ENCODE measurements around the gene HSP90B1.

HSP90B1 gene

GRCh38 chr12:103930034-103930786 is at the start of gene HSP90B1:
Gene HSP90B1 (plus strand): TSS chr12:103930410. CDS start chr12:103930516, 106 bp downstream.
- peak; percentile 100 for DNase-seq (ENCODE audit: low read depth)

GRCh38 chr12:103881261-103881660 is 48.9 kb upstream of the HSP90B1 start:
- no peak for DNase-seq (ENCODE audit: low read depth)

- peak; percentile 36 for DNase-seq (ENCODE audit: low read depth)
Observed at GRCh38 chr12:103882861-103883596, 47.2 kb upstream of the HSP90B1 start.

GRCh38 chr12:103883908-103884307 is 46.3 kb upstream of the HSP90B1 start:
- DNase-seq (ENCODE audit: low read depth) = no peak

GRCh38 chr12:103884316-103884715 is 45.9 kb upstream of the HSP90B1 start:
- peak; percentile 52 for DNase-seq (ENCODE audit: low read depth)

GRCh38 chr12:103886195-103886797 is 43.9 kb upstream of the HSP90B1 start:
- DNase-seq (ENCODE audit: low read depth) = no peak

GRCh38 chr12:103887738-103888137 is 42.5 kb upstream of the HSP90B1 start:
- no peak for DNase-seq (ENCODE audit: low read depth)

- no peak for DNase-seq (ENCODE audit: low read depth)
Observed at GRCh38 chr12:103897316-103897715, 32.9 kb upstream of the HSP90B1 start.

GRCh38 chr12:103901518-103902173 is 28.6 kb upstream of the HSP90B1 start:
- DNase-seq (ENCODE audit: low read depth) = no peak

- DNase-seq (ENCODE audit: low read depth) = no peak
Observed at GRCh38 chr12:103903993-103904392, 26.2 kb upstream of the HSP90B1 start.

GRCh38 chr12:103905730-103906349 is 24.4 kb upstream of the HSP90B1 start:
- DNase-seq (ENCODE audit: low read depth) = no peak

GRCh38 chr12:103908246-103908541 is 22.0 kb upstream of the HSP90B1 start:
- DNase-seq (ENCODE audit: low read depth) = no peak

- peak; percentile 13 for DNase-seq (ENCODE audit: low read depth)
Observed at GRCh38 chr12:103908877-103909276, 21.3 kb upstream of the HSP90B1 start.

- no peak for DNase-seq (ENCODE audit: low read depth)
Observed at GRCh38 chr12:103909811-103910210, 20.4 kb upstream of the HSP90B1 start.

- no peak for DNase-seq (ENCODE audit: low read depth)
Observed at GRCh38 chr12:103912069-103912468, 18.1 kb upstream of the HSP90B1 start.

- DNase-seq (ENCODE audit: low read depth) = no peak
Observed at GRCh38 chr12:103913100-103913499, 17.1 kb upstream of the HSP90B1 start.

- peak; percentile 21 for DNase-seq (ENCODE audit: low read depth)
Observed at GRCh38 chr12:103915306-103915705, 14.9 kb upstream of the HSP90B1 start.

- no peak for DNase-seq (ENCODE audit: low read depth)
Observed at GRCh38 chr12:103917873-103918272, 12.3 kb upstream of the HSP90B1 start.

- DNase-seq (ENCODE audit: low read depth) = peak; percentile 82
Observed at GRCh38 chr12:103924761-103925641, 5.2 kb upstream of the HSP90B1 start.

- no peak for DNase-seq (ENCODE audit: low read depth)
Observed at GRCh38 chr12:103928682-103929045, 1.5 kb upstream of the HSP90B1 start.
